ENCODE results near the gene DIAPH3. TPM values are rescaled to one million over a fixed set of nuclear protein-coding genes. Genes with fewer than 3 reads are reported as not detected.

Gene DIAPH3
- polyA plus RNA-seq, 1 donor from 2014 or later = 0.37 TPM

- no peak overlapping the region for H3K9ac ChIP-seq (ENCODE audit: low read length)
- no peaks in the 10 kb centered on the region for H3K9me2 ChIP-seq (ENCODE audit: insufficient read depth, low read length)
- H3K9me3 ChIP-seq (ENCODE audit: low read length) = no peaks in the 10 kb centered on the region
- no peak overlapping the region for H3K4me2 ChIP-seq (ENCODE audit: low read length)
- H3K27ac ChIP-seq (ENCODE audit: low read length) = no peak overlapping the region
- no peaks in the 10 kb centered on the region for H3K79me2 ChIP-seq (replicated peaks; ENCODE audit: insufficient read depth, low read length)
- no peaks in the 10 kb centered on the region for H3K36me3 ChIP-seq (ENCODE audit: insufficient read depth, low read length)
- H3K27me3 ChIP-seq (ENCODE audit: insufficient read depth, low read depth, low read length) = no peaks in the 10 kb centered on the region
- no peaks in the 10 kb centered on the region for H3F3A ChIP-seq (ENCODE audit: insufficient read depth, low read length, poor library complexity, severe bottlenecking)
- H3K4me3 ChIP-seq (ENCODE audit: low read length) = no peak overlapping the region
- TF ChIP-seq POLR2AphosphoS5 (IDR thresholded peaks at IDR 0.05) (no peak), EZH2 (IDR thresholded peaks at IDR 0.05; ENCODE audit: borderline replicate concordance, insufficient read depth, low read length, poor library complexity, severe bottlenecking) (no peak), EP300 (conservative IDR thresholded peaks at IDR 0.05; ENCODE audit: poor library complexity, severe bottlenecking) (no peak), TAF1 (IDR thresholded peaks at IDR 0.05; ENCODE audit: low read depth) (no peak), REST (IDR thresholded peaks at IDR 0.05; ENCODE audit: borderline replicate concordance) (no peak), CTCF (IDR thresholded peaks at IDR 0.05; ENCODE audit: poor library complexity, severe bottlenecking) (no peak), SMC3 (conservative IDR thresholded peaks at IDR 0.05; ENCODE audit: poor library complexity) (no peak), RAD21 (conservative IDR thresholded peaks at IDR 0.05) (no peak), MXI1 (conservative IDR thresholded peaks at IDR 0.05; ENCODE audit: poor library complexity, severe bottlenecking) (no peak)
- H2AFZ ChIP-seq (ENCODE audit: low read depth, low read length) = no peak overlapping the region
- no peaks in the 10 kb centered on the region for H4K20me1 ChIP-seq (ENCODE audit: insufficient read depth)
Measured at GRCh38 chr13:60000081-60000480, 163.6 kb downstream of the DIAPH3 start.

GRCh38 chr13:59997976-59998375 lies 165.8 kb downstream of the DIAPH3 start:
- Histone ChIP-seq H3K4me2 (ENCODE audit: low read length) (no peak overlapping the region), H3K4me3 (ENCODE audit: low read length) (no peak overlapping the region), H3K9me2 (ENCODE audit: insufficient read depth, low read length) (no peaks in the 10 kb centered on the region), H3F3A (ENCODE audit: insufficient read depth, low read length, poor library complexity, severe bottlenecking) (no peaks in the 10 kb centered on the region), H3K36me3 (ENCODE audit: insufficient read depth, low read length) (no peaks in the 10 kb centered on the region), H4K20me1 (ENCODE audit: insufficient read depth) (no peaks in the 10 kb centered on the region), H3K27ac (ENCODE audit: low read length) (no peak overlapping the region), H3K27me3 (ENCODE audit: insufficient read depth, low read depth, low read length) (no peaks in the 10 kb centered on the region), H3K79me2 (replicated peaks; ENCODE audit: insufficient read depth, low read length) (no peaks in the 10 kb centered on the region), H3K9me3 (ENCODE audit: low read length) (no peaks in the 10 kb centered on the region), H2AFZ (ENCODE audit: low read depth, low read length) (no peak overlapping the region), H3K9ac (ENCODE audit: low read length) (no peak overlapping the region)
- TF ChIP-seq MXI1 (conservative IDR thresholded peaks at IDR 0.05; ENCODE audit: poor library complexity, severe bottlenecking) (no peak), REST (IDR thresholded peaks at IDR 0.05; ENCODE audit: borderline replicate concordance) (no peak), POLR2AphosphoS5 (IDR thresholded peaks at IDR 0.05) (no peak), EZH2 (IDR thresholded peaks at IDR 0.05; ENCODE audit: borderline replicate concordance, insufficient read depth, low read length, poor library complexity, severe bottlenecking) (no peak), TAF1 (IDR thresholded peaks at IDR 0.05; ENCODE audit: low read depth) (no peak), EP300 (conservative IDR thresholded peaks at IDR 0.05; ENCODE audit: poor library complexity, severe bottlenecking) (no peak), CTCF (IDR thresholded peaks at IDR 0.05; ENCODE audit: poor library complexity, severe bottlenecking) (no peak), RAD21 (conservative IDR thresholded peaks at IDR 0.05) (no peak), SMC3 (conservative IDR thresholded peaks at IDR 0.05; ENCODE audit: poor library complexity) (no peak)
